Measurements from ENCODE around the gene DNAJC6.
"Not testable (repeated sequence)": the region's sequence is repeated elsewhere in the genome, so short reads cannot be mapped to it uniquely, and the experiment has no call there.

The DNAJC6 gene

DNA sequence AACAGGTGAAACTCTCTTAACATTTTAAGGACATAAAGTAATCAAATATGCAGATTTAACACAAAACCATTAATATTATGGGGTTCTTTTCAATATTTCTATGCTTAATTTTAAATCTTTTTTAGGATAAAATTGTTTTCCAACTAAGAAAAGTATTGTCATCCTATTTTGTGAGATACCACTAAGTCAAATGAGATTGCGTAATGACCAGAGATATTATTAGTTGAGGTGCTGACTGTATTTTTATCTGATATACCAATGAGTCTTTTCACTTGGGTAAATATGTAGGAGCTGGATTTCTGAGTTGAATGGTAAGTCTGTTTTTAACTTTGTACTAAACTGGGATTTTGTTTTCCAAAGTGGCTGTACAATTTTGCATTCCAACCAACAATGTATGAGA is 136.5 kb downstream of the DNAJC6 start:
- no peak overlapping the region for H3K4me3 ChIP-seq (ENCODE audit: low read depth, low read length)
- TF ChIP-seq, protein P1, sequence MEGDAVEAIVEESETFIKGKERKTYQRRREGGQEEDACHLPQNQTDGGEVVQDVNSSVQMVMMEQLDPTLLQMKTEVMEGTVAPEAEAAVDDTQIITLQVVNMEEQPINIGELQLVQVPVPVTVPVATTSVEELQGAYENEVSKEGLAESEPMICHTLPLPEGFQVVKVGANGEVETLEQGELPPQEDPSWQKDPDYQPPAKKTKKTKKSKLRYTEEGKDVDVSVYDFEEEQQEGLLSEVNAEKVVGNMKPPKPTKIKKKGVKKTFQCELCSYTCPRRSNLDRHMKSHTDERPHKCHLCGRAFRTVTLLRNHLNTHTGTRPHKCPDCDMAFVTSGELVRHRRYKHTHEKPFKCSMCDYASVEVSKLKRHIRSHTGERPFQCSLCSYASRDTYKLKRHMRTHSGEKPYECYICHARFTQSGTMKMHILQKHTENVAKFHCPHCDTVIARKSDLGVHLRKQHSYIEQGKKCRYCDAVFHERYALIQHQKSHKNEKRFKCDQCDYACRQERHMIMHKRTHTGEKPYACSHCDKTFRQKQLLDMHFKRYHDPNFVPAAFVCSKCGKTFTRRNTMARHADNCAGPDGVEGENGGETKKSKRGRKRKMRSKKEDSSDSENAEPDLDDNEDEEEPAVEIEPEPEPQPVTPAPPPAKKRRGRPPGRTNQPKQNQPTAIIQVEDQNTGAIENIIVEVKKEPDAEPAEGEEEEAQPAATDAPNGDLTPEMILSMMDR (IDR thresholded peaks at IDR 0.05; ENCODE audit: low read depth, low read length, missing control alignments), result no peak
- DNase-seq, result no peak
- H3K27me3 ChIP-seq (replicated peaks), result no peaks in the 10 kb centered on the region
- in situ Hi-C loops (cut with HindIII; ENCODE audit: low pct_ligation_motif_present, low sequenced_read_pairs), result no loop called here
- no peak overlapping the region for H3K27ac ChIP-seq
- H3K36me3 ChIP-seq (replicated peaks), result no peaks in the 10 kb centered on the region

DNA sequence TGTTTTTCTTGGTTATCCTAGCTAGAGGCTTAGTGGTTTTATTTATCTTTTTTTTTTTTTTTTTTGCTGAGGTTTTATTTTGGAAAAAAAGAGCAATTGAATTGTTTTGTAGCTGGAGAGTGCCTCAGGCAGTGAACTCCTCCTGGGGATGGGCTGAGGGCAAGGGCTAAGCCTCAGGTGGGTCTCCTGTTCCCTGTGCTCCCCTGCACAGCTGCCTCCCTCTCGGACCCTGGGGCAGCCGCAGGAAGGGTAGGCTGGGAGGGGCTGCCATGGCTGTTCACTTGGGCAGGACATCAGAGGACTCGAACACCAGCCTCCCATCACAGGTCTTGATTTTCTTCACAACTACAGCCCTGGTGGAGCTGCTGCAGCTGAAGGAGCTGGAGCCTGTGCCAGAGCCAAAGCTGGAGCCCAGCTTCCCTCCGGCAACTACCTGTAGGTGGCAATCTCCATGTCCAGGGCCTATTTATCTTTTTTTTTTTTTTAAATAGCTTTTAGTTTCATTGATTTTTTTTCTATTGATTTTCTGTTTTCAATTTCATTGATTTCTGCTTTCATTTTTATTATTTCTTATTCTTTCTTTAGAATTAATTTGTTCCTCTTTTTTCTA is 140.0 kb downstream of the DNAJC6 start:
- Histone ChIP-seq H3K27ac (no peak overlapping the region), H3K27me3 (replicated peaks) (no peaks in the 10 kb centered on the region), H3K4me3 (ENCODE audit: low read depth, low read length) (no peak overlapping the region), H3K36me3 (replicated peaks) (no peaks in the 10 kb centered on the region)
- TF ChIP-seq, protein P1 (IDR thresholded peaks at IDR 0.05; ENCODE audit: low read depth, low read length, missing control alignments), result peak; percentile 44
- no peak for DNase-seq
- in situ Hi-C loops (cut with HindIII; ENCODE audit: low pct_ligation_motif_present, low sequenced_read_pairs), result no loop called here

DNA sequence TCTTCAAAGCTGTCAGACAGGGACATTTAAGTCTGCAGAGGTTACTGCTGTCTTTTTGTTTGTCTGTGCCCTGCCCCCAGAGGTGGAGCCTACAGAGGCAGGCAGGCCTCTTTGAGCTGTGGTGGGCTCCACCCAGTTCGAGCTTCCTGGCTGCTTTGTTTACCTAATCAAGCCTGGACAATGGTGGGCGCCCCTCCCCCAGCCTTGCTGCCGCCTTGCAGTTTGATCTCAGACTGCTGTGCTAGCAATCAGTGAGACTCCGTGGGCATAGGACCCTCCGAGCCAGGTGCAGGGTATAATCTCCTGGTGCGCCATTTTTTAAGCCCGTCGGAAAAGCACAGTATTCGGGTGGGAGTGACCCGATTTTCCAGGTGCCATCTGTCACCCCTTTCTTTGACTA is 146.3 kb downstream of the DNAJC6 start:
- H3K36me3 ChIP-seq (replicated peaks); H3K27ac ChIP-seq; DNase-seq; H3K4me3 ChIP-seq (ENCODE audit: low read depth, low read length); H3K27me3 ChIP-seq (replicated peaks); in situ Hi-C loops (cut with HindIII; ENCODE audit: low pct_ligation_motif_present, low sequenced_read_pairs): not testable (repeated sequence)

DNA sequence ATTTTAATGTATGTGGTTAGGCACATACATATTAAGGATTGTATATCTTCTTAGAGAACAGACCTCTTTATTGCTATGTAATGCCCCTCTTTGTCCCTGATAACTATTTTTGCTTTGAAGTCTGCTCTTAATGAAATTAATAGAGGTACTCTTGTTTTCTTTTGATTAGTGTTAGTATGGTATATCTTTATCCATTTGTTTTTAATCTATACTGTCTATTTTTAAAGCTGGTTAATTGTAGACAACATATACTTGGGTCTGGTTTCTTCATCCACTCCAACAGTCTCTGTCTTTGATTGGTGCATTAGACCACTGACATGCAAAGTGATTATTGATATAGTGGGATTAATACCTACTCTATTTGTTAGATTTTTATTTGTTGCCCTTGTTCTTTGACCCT is 147.1 kb downstream of the DNAJC6 start:
- DNase-seq, result no peak
- Histone ChIP-seq H3K4me3 (ENCODE audit: low read depth, low read length) (no peak overlapping the region), H3K27ac (no peak overlapping the region), H3K27me3 (replicated peaks) (no peaks in the 10 kb centered on the region), H3K36me3 (replicated peaks) (no peaks in the 10 kb centered on the region)
- TF ChIP-seq, protein P1 (IDR thresholded peaks at IDR 0.05; ENCODE audit: low read depth, low read length, missing control alignments), result no peak
- in situ Hi-C loops (cut with HindIII; ENCODE audit: low pct_ligation_motif_present, low sequenced_read_pairs), result no loop called here

DNA sequence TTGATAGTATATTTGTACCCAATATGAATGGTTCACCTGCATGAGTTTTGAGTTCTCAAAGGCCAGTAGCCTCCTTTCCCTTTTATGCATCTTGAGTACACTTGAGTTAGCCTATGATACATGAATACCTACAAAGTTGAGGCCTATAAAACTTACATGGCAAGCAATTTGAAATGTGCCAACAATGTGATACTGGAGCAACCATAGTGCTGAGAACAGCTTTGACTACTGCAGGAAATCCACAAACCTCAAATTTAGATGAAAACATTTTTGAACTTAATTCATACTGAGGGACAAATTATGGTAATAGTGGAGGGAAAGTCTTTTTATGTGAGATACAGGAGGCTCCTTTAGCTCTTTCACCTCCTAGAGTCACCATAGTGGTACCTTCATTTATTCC is 148.5 kb downstream of the DNAJC6 start:
- Histone ChIP-seq H3K36me3 (replicated peaks) (no peaks in the 10 kb centered on the region), H3K27me3 (replicated peaks) (no peaks in the 10 kb centered on the region), H3K27ac (no peak overlapping the region), H3K4me3 (ENCODE audit: low read depth, low read length) (no peak overlapping the region)
- in situ Hi-C loops (cut with HindIII; ENCODE audit: low pct_ligation_motif_present, low sequenced_read_pairs), result no loop called here
- TF ChIP-seq, protein P1 (IDR thresholded peaks at IDR 0.05; ENCODE audit: low read depth, low read length, missing control alignments), result no peak
- DNase-seq, result no peak

DNA sequence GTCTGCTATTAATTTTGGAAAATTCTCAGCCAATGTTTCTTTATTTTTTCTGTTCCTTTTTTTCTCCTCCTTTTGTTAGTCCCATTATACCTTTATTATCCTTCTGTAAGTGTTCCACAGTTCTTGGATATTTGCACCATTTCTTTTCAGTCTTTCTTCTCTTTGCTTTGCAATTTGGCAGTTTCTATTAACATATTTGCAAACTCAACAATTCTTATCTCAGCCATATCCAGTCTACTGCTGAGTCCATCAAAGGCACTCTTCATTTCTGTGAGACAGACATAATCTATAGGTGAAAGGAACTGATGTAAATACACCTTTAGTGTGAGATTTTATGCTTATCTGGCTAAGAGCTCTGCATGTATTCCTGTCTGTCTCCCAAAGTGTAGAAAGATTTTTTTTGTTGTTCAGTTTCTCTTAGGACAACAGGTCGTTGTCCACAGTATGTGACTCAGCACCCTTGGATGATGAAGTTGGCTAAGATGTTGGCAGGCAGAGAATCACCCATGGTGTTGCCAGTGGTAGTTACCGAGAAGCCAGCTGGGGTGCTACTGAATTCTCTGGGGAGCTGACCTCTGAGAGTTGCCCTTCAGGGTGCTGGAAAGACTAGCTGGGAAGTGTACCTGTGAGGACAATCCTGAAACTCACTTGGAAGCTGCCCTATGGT is 149.5 kb downstream of the DNAJC6 start:
- no peak overlapping the region for H3K4me3 ChIP-seq (ENCODE audit: low read depth, low read length)
- DNase-seq, result no peak
- no peaks in the 10 kb centered on the region for H3K27me3 ChIP-seq (replicated peaks)
- in situ Hi-C loops (cut with HindIII; ENCODE audit: low pct_ligation_motif_present, low sequenced_read_pairs), result no loop called here
- H3K36me3 ChIP-seq (replicated peaks), result no peaks in the 10 kb centered on the region
- TF ChIP-seq, protein P1 (IDR thresholded peaks at IDR 0.05; ENCODE audit: low read depth, low read length, missing control alignments), result no peak
- no peak overlapping the region for H3K27ac ChIP-seq
